ENCODE results near the gene LRRC3C.

The LRRC3C gene

DNA sequence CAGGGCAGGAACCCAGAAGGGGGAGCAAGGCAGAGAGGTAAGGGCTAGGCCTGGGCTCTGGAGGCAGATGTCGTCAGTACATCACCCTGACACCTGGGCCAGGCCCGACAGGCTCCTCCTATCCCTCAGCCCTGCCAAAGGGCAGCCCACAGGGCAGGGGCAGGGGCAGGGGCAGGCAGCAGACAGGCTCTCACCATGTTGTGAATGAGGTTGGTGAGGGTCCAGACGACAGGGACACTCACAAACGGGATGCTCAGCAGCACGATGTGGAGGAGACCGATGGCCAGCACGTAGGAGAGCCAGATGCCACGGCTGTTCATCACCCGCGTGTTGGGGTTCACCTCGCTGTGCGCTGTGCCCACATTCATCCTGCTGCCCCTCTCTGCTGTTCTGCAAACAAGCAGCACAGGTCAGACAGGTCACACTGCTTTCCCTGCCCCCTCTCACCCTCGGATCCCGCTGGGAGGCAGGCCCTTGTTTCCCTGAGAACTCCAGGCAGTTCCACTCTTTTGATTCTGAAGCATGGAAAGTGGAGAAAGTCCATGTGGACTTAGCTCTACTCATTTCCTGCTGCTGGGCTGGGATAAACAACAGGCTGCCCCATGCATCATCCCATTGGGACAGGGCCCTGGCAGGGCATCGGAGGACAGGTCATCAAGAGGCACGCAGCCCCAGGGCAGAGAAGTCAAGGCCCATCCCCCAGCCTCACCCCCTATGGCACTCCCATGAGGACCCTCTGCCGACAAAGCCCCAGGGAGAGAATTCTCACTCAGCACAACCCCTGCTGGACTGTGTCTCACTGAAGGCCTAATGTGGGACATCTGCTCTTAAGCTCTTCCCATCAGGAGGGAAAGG, 3.5 kb upstream of the LRRC3C start:
- Histone ChIP-seq H3K9me3 (ENCODE audit: control insufficient read depth, low read length) (no peaks in the 10 kb centered on the region), H3K27me3 (ENCODE audit: control insufficient read depth, insufficient read depth, low read length, poor library complexity, severe bottlenecking) (no peaks in the 10 kb centered on the region), H3K4me1 (ENCODE audit: control insufficient read depth, insufficient read depth, low read length) (peaks cover 26% of the 10 kb centered on the region), H3K36me3 (ENCODE audit: control insufficient read depth, insufficient read depth, low read length) (peaks cover 6% of the 10 kb centered on the region), H3K27ac (ENCODE audit: insufficient read depth, low read depth, low read length, poor library complexity, severe bottlenecking) (no peak overlapping the region), H3K4me3 (ENCODE audit: insufficient read depth, low read depth, low read length) (no peak overlapping the region)
- WGBS, 2 experiments: 83 to 84% methylated on average over 17 of the region's 17 CpGs

- no peaks in the 10 kb centered on the region for H3K27me3 ChIP-seq (ENCODE audit: control insufficient read depth, insufficient read depth, low read length, poor library complexity, severe bottlenecking)
- H3K4me3 ChIP-seq (ENCODE audit: insufficient read depth, low read depth, low read length): no peak overlapping the region
- no peaks in the 10 kb centered on the region for H3K9me3 ChIP-seq (ENCODE audit: control insufficient read depth, low read length)
- peaks cover 6% of the 10 kb centered on the region for H3K36me3 ChIP-seq (ENCODE audit: control insufficient read depth, insufficient read depth, low read length)
- WGBS, 2 experiments: 92 to 93% methylated on average over 3 of the region's 3 CpGs
- H3K4me1 ChIP-seq (ENCODE audit: control insufficient read depth, insufficient read depth, low read length): peaks cover 26% of the 10 kb centered on the region
- H3K27ac ChIP-seq (ENCODE audit: insufficient read depth, low read depth, low read length, poor library complexity, severe bottlenecking): no peak overlapping the region
Measured at GRCh38 chr17:39924691-39925055, 2.9 kb upstream of the LRRC3C start.

DNA sequence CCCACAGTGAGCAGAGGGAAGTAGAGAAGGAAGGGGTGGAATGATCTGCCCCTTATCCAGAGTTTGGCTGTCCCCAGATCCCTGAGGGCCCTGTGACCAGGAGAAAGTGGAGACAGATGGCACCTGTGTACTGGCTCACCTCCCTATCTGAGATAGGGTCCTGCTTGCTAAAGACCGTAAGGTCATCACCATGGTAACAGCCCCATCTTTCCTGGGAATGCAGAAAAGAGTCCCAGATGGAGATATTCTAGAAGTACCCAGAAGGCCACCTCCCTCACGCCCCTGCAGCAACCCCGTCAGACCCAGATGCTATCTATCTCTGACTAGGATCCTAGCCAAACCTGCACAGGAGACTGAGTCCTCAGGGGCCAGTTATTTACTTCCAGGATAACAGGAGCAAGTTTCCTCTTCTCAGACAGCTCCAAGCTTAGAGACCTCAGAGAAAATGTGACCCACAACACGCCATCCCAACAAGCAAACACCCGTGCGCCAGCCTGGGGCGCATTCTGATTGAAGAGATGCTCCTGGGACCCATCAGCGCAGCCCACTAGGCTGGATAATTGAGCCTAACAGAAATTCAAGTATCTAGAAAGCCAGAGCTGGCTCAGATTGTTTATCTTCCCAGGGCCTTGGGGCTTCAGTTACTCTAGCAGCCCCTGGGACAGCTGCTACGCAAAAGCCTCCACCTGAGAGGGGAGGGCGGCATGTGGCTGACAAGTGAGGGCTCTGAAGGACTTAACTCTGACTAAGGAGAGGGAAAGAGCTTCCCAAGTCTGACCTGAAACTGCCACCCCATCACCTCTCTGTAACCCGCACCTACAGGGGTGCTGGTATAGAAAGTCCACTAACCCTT, 2.0 kb upstream of the LRRC3C start:
- H3K9me3 ChIP-seq (ENCODE audit: control insufficient read depth, low read length): no peaks in the 10 kb centered on the region
- peaks cover 6% of the 10 kb centered on the region for H3K36me3 ChIP-seq (ENCODE audit: control insufficient read depth, insufficient read depth, low read length)
- no peak overlapping the region for H3K27ac ChIP-seq (ENCODE audit: insufficient read depth, low read depth, low read length, poor library complexity, severe bottlenecking)
- H3K27me3 ChIP-seq (ENCODE audit: control insufficient read depth, insufficient read depth, low read length, poor library complexity, severe bottlenecking): no peaks in the 10 kb centered on the region
- WGBS, 2 experiments: 92 to 94% methylated on average over 11 of the region's 11 CpGs
- peaks cover 26% of the 10 kb centered on the region for H3K4me1 ChIP-seq (ENCODE audit: control insufficient read depth, insufficient read depth, low read length)
- no peak overlapping the region for H3K4me3 ChIP-seq (ENCODE audit: insufficient read depth, low read depth, low read length)

GRCh38 chr17:39926135-39926587, 1.4 kb upstream of the LRRC3C start:
- H3K27ac ChIP-seq (ENCODE audit: insufficient read depth, low read depth, low read length, poor library complexity, severe bottlenecking): no peak overlapping the region
- 78 to 87% methylated on average over 4 of the region's 4 CpGs for WGBS, 2 experiments
- no peaks in the 10 kb centered on the region for H3K27me3 ChIP-seq (ENCODE audit: control insufficient read depth, insufficient read depth, low read length, poor library complexity, severe bottlenecking)

DNA sequence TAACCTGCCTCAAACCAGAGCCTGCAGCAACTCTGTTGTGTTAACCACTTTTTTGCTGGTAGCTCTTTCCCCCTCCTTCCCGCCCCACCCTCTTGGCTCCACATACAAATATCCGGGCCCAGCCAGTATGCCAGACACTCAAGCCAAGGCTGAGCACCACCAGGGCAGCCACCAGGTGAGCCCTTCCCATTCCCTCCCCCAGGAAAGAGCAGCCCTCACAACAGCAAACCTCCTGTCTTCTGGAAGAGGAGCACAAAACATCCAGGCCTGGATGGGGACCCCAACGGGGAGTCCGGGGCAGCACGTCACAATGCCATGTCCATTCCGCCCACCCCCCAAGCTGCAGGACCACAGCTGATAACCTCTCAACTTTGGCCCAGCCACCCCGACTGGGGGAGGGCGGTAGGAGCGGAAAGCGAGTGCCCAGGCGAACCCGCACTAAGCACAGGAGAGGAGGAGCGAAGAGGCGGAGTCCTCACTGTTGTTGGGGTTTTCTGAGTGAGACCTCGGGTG, 888 bp upstream of the LRRC3C start:
- Histone ChIP-seq H3K9me3 (ENCODE audit: control insufficient read depth, low read length) (no peaks in the 10 kb centered on the region), H3K27ac (ENCODE audit: insufficient read depth, low read depth, low read length, poor library complexity, severe bottlenecking) (peak overlapping the region; percentile 84), H3K4me1 (ENCODE audit: control insufficient read depth, insufficient read depth, low read length) (peaks cover 26% of the 10 kb centered on the region), H3K36me3 (ENCODE audit: control insufficient read depth, insufficient read depth, low read length) (peaks cover 6% of the 10 kb centered on the region), H3K27me3 (ENCODE audit: control insufficient read depth, insufficient read depth, low read length, poor library complexity, severe bottlenecking) (no peaks in the 10 kb centered on the region), H3K4me3 (ENCODE audit: insufficient read depth, low read depth, low read length) (peak overlapping the region; percentile 90)
- 5% methylated on average over 15 of the region's 15 CpGs for WGBS, 2 experiments

More at GRCh38 chr17:39926135-39926587, 1.4 kb upstream of the LRRC3C start:
- H3K9me3 ChIP-seq (ENCODE audit: control insufficient read depth, low read length): no peaks in the 10 kb centered on the region
- H3K4me1 ChIP-seq (ENCODE audit: control insufficient read depth, insufficient read depth, low read length): peaks cover 26% of the 10 kb centered on the region
- peak overlapping the region; percentile 90 for H3K4me3 ChIP-seq (ENCODE audit: insufficient read depth, low read depth, low read length)
- peaks cover 6% of the 10 kb centered on the region for H3K36me3 ChIP-seq (ENCODE audit: control insufficient read depth, insufficient read depth, low read length)

DNA sequence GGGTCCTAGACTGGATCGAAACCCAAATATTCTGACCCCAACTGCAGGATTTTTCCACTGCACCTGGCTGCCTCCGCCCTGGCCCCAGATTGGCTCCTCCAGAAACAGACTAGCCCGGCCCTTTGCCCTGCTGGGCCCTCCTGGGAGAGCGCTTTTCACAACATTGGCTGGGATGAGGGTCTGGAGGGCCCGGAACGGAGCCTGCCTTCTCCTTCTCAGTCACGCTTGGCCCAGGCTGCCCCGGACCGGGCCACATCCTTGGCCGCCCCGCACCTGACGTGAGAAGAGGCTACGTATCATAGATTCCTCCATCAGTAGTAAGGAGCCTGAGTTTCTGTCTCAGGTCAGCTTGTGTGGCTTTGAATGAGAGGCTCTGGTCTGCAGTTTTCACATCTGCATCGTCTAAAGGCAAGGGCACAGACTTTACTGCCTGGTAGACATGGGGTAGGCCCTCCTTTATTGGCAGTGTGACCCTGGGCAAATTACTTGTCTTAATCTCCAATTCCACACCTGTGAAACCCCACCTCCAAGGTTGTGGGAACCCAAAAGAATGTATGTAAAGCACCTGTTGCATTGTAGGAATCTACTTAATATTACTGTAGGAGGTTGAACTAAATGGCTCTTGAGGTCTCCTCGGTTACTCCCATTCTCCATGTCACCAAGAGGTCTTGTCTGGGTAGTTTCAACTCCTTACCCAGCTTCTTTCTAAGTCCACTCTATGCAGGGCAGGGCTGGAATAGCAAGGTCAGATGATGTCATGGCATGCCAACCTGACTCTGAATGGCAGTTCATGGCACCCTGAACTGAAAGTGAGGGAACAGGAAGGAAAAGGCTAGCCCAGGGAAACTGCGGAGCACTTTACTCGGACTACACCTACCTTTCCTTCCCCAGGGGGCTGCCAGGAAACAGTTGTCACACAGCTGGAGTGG, 661 bp downstream of the LRRC3C start:
- peak overlapping the region; percentile 90 for H3K4me3 ChIP-seq (ENCODE audit: insufficient read depth, low read depth, low read length)
- peak overlapping the region; percentile 62 for H3K27ac ChIP-seq (ENCODE audit: insufficient read depth, low read depth, low read length, poor library complexity, severe bottlenecking)
- H3K36me3 ChIP-seq (ENCODE audit: control insufficient read depth, insufficient read depth, low read length): no peaks in the 10 kb centered on the region
- no peaks in the 10 kb centered on the region for H3K9me3 ChIP-seq (ENCODE audit: control insufficient read depth, low read length)
- WGBS, 2 experiments: 52 to 57% methylated on average over 17 of the region's 17 CpGs
- no peaks in the 10 kb centered on the region for H3K27me3 ChIP-seq (ENCODE audit: control insufficient read depth, insufficient read depth, low read length, poor library complexity, severe bottlenecking)
- H3K4me1 ChIP-seq (ENCODE audit: control insufficient read depth, insufficient read depth, low read length): peaks cover 26% of the 10 kb centered on the region

- 88 to 89% methylated on average over 8 of the region's 8 CpGs for WGBS, 2 experiments
- Histone ChIP-seq H3K27ac (ENCODE audit: insufficient read depth, low read depth, low read length, poor library complexity, severe bottlenecking) (no peak overlapping the region), H3K9me3 (ENCODE audit: control insufficient read depth, low read length) (no peaks in the 10 kb centered on the region), H3K4me1 (ENCODE audit: control insufficient read depth, insufficient read depth, low read length) (peaks cover 29% of the 10 kb centered on the region), H3K4me3 (ENCODE audit: insufficient read depth, low read depth, low read length) (no peak overlapping the region), H3K36me3 (ENCODE audit: control insufficient read depth, insufficient read depth, low read length) (no peaks in the 10 kb centered on the region), H3K27me3 (ENCODE audit: control insufficient read depth, insufficient read depth, low read length, poor library complexity, severe bottlenecking) (no peaks in the 10 kb centered on the region)
Measured at GRCh38 chr17:39928858-39929645, 1.5 kb downstream of the LRRC3C start.

GRCh38 chr17:39929646-39930407, 2.3 kb downstream of the LRRC3C start:
- 93 to 95% methylated on average over 5 of the region's 5 CpGs for WGBS, 2 experiments
- no peaks in the 10 kb centered on the region for H3K27me3 ChIP-seq (ENCODE audit: control insufficient read depth, insufficient read depth, low read length, poor library complexity, severe bottlenecking)
- no peak overlapping the region for H3K4me3 ChIP-seq (ENCODE audit: insufficient read depth, low read depth, low read length)
- H3K4me1 ChIP-seq (ENCODE audit: control insufficient read depth, insufficient read depth, low read length): peaks cover 23% of the 10 kb centered on the region
- H3K27ac ChIP-seq (ENCODE audit: insufficient read depth, low read depth, low read length, poor library complexity, severe bottlenecking): no peak overlapping the region
- H3K9me3 ChIP-seq (ENCODE audit: control insufficient read depth, low read length): no peaks in the 10 kb centered on the region
- no peaks in the 10 kb centered on the region for H3K36me3 ChIP-seq (ENCODE audit: control insufficient read depth, insufficient read depth, low read length)
